Peyer's patch (tissue), 4 donors: ENCODE results near the gene ELL2.

Experiments used
- CTCF ChIP-seq, 6 experiments: fragments of 450-650 bp in 4 of 6; fragments of 200-600 bp in 2 of 6; sonication (generic) in 1 of 6; IDR thresholded peaks; one replicate each; pipeline ENCODE4 v1.5.1; 2017 to 2019; ENCODE audit warnings: antibody characterized with exemption in 6 of 6, mild to moderate bottlenecking in 3 of 6, moderate library complexity in 1 of 6
- POLR2A ChIP-seq, 2 donors: fragments of 450-650 bp; IDR thresholded peaks; one replicate each; pipeline ENCODE4 v1.5.1; 2017; ENCODE audit warnings: antibody characterized with exemption in 2 of 2, mild to moderate bottlenecking in 2 of 2, moderate library complexity in 2 of 2

- TF ChIP-seq CTCF (IDR thresholded peaks at IDR 0.05) (no peak), POLR2A (IDR thresholded peaks at IDR 0.05) (no peak)
Measured at GRCh38 chr5:95941756-95942155, 19.9 kb downstream of the ELL2 start.
